Left lobe of liver (tissue), 1 donor: ENCODE results near the gene IGF2. TPM values are rescaled to one million over a fixed set of nuclear protein-coding genes. Genes with fewer than 3 reads are reported as not detected.

Experiments used
- total RNA-seq: library from RNA; stranded (reverse); gene quantifications from one replicate; pipeline ENCODE4 v1.2.1, GENCODE V29; 2021
- donor health status: DM: no; HTN: yes; CAD: no.

IGF2 gene
- total RNA-seq, 1 donor from 2014 or later, result 254 TPM

Other genes with a start within 250 kb of the IGF2 start
- not detected for gene PRR33, start 247.5 kb downstream of the IGF2 start, total RNA-seq
- gene TNNT3, start 219.7 kb downstream of the IGF2 start, total RNA-seq, result not detected
- gene MRPL23, start 192.1 kb downstream of the IGF2 start, total RNA-seq, result 47.2 TPM
- gene H19, start 141.5 kb downstream of the IGF2 start, total RNA-seq, result 199 TPM
- gene INS, start 21.8 kb upstream of the IGF2 start, total RNA-seq, result not detected
- gene TH, start 32.4 kb upstream of the IGF2 start, total RNA-seq, result not detected
- gene ASCL2, start 131.2 kb upstream of the IGF2 start, total RNA-seq, result 0.83 TPM
- gene C11orf21, start 162.5 kb upstream of the IGF2 start, total RNA-seq, result 0.35 TPM
- 0.35 TPM for gene TSPAN32, start 162.6 kb upstream of the IGF2 start, total RNA-seq
- gene CD81, start 237.9 kb upstream of the IGF2 start, total RNA-seq, result 564 TPM